ENCODE results near the gene PPP1R15A.
A peak's percentile ranks its signal among the peaks of the same experiment; 100 is the strongest.
"Not testable (repeated sequence)": the region's sequence is repeated elsewhere in the genome, so short reads cannot be mapped to it uniquely, and the experiment has no call there.

PPP1R15A gene

DNA sequence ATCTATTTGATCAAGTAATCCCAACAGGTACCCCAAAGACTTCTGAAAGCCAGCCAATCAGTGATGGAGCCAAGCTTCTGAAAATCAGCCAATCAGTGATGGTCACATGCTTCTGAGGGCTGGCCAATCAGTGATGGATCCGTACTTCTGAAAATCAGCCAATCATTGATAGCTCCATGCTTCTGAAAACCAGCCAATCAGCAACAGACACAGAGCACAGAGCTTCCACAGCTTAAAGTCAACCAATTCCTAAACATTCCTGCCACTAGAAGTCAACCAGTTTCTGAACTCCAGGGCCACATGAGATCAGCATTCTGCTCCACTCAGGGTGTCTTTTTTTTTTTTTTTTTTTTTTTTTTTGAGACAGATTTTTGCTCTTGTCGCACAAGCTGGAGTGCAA is 27.7 kb upstream of the PPP1R15A start:
- FAIRE-seq = no peak
- no peak for DNase-seq (ENCODE audit: insufficient read length, low spot score)
- TF ChIP-seq, protein P1, sequence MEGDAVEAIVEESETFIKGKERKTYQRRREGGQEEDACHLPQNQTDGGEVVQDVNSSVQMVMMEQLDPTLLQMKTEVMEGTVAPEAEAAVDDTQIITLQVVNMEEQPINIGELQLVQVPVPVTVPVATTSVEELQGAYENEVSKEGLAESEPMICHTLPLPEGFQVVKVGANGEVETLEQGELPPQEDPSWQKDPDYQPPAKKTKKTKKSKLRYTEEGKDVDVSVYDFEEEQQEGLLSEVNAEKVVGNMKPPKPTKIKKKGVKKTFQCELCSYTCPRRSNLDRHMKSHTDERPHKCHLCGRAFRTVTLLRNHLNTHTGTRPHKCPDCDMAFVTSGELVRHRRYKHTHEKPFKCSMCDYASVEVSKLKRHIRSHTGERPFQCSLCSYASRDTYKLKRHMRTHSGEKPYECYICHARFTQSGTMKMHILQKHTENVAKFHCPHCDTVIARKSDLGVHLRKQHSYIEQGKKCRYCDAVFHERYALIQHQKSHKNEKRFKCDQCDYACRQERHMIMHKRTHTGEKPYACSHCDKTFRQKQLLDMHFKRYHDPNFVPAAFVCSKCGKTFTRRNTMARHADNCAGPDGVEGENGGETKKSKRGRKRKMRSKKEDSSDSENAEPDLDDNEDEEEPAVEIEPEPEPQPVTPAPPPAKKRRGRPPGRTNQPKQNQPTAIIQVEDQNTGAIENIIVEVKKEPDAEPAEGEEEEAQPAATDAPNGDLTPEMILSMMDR (IDR thresholded peaks at IDR 0.05; ENCODE audit: insufficient read depth, missing control alignments) = no peak

DNA sequence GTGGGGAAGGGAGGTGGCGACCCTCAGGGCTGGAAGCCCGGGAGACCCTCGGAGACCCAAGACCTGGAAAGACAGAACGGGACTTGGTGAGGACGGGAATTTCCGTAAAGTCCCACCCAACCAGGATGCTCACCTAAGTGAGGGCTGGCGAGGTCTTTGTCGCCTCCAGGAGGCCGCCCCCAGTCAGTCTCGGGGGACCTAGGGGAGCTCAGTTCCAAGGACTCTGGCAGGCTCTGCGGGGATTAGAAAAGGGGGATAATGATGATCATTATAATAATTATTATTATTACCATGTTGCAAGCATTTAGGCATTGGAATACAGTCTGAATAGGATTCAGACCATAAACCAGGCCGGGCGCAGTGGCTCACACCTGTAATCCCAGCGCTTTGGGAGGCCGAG is 26.8 kb upstream of the PPP1R15A start:
- TF ChIP-seq, protein P1 (IDR thresholded peaks at IDR 0.05; ENCODE audit: insufficient read depth, missing control alignments) = peak; percentile 10
- FAIRE-seq (no peak), DNase-seq (ENCODE audit: insufficient read length, low spot score) (peak; percentile 55)

GRCh38 chr19:48846659-48847058 is 25.6 kb upstream of the PPP1R15A start:
- DNase-seq (ENCODE audit: insufficient read length, low spot score); FAIRE-seq: not testable (repeated sequence)

DNA sequence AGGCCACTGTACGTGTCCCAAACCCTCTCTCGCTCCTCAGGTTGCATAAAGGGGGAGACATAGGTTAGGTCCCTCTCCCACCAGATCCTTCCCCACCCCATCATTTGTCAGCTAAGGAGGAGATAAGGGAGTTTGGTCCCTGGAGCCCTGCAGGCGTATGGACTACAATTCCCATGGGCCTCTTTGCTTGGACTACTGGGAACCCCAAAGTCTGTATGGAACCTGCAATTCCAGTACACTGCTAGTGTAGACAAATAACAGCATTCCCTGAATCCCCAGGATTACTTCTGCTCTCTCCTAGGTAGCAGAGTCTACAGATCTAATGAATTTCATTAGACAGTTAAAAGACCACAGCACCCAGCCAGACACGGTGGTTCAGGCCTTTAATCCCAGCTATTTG is 19.9 kb upstream of the PPP1R15A start:
- DNase-seq (ENCODE audit: insufficient read length, low spot score) (no peak), FAIRE-seq (no peak)
- TF ChIP-seq, protein P1 (IDR thresholded peaks at IDR 0.05; ENCODE audit: insufficient read depth, missing control alignments) = no peak

- TF ChIP-seq, protein P1 (IDR thresholded peaks at IDR 0.05; ENCODE audit: insufficient read depth, missing control alignments) = no peak
- no peak for DNase-seq (ENCODE audit: insufficient read length, low spot score)
- no peak for FAIRE-seq
Measured at GRCh38 chr19:48853483-48853882, 18.7 kb upstream of the PPP1R15A start.

GRCh38 chr19:48854103-48854502 is 18.1 kb upstream of the PPP1R15A start:
- TF ChIP-seq, protein P1 (IDR thresholded peaks at IDR 0.05; ENCODE audit: insufficient read depth, missing control alignments) = no peak
- DNase-seq (ENCODE audit: insufficient read length, low spot score) = no peak
- no peak for FAIRE-seq

DNA sequence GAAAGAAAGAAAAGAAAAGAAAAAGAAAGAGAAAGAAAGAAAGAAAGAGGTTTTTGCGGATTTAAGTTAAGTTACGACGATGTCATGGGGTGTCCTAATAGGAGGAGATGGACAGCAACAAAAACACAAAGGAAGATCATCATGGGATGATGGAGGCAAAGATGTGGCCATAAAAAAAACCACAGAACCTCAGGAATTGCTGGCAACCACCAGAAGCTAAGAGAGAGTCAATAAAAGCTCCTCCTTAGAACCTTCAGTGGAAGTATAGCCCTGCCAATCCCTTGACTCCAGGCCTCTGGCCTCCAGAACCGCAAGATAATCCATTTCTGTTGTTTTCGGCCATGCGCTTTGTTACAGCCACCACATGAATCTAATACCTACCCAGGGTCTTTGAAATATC is 15.3 kb upstream of the PPP1R15A start:
- DNase-seq (ENCODE audit: insufficient read length, low spot score) = no peak
- no peak for FAIRE-seq

More for the DNA sequence above, 15.3 kb upstream of the PPP1R15A start:
- TF ChIP-seq, protein P1 (IDR thresholded peaks at IDR 0.05; ENCODE audit: insufficient read depth, missing control alignments) = no peak

Measured in D721Med (cell line).